ENCODE data around the gene UGT1A8.

GRCh38 chr2:233743464-233744259, 126.2 kb downstream of the UGT1A8 start:
- no peak for TF ChIP-seq CTCF (conservative IDR thresholded peaks at IDR 0.05; ENCODE audit: low read depth, low read length)
- no peak for TF ChIP-seq POLR2A (IDR thresholded peaks at IDR 0.05; ENCODE audit: low read depth, low read length)
- no peak for TF ChIP-seq RFX5 (IDR thresholded peaks at IDR 0.05; ENCODE audit: low read depth, low read length)
- TF ChIP-seq USF2 (IDR thresholded peaks at IDR 0.05; ENCODE audit: low read depth, low read length) = no peak
- TF ChIP-seq MAZ (IDR thresholded peaks at IDR 0.05; ENCODE audit: borderline replicate concordance, low read depth, low read length) = no peak
- TF ChIP-seq SMC3 (IDR thresholded peaks at IDR 0.05; ENCODE audit: low read depth, low read length) = no peak
- no peak for TF ChIP-seq NFE2L2 (IDR thresholded peaks at IDR 0.05; ENCODE audit: low read depth, low read length)
- TF ChIP-seq CEBPB (IDR thresholded peaks at IDR 0.05; ENCODE audit: low read depth, low read length) = no peak
- TF ChIP-seq RCOR1 (IDR thresholded peaks at IDR 0.05; ENCODE audit: insufficient replicate concordance, low read length) = no peak
- TF ChIP-seq RAD21 (IDR thresholded peaks at IDR 0.05; ENCODE audit: low read length) = no peak
- no peak for TF ChIP-seq MXI1 (IDR thresholded peaks at IDR 0.05; ENCODE audit: borderline replicate concordance, low read depth, low read length)
- TF ChIP-seq FOS (IDR thresholded peaks at IDR 0.05; ENCODE audit: low read depth, low read length) = no peak

Data from IMR-90 (cell line).